Epithelial cell of proximal tubule (primary cell): ENCODE data around the gene FOXC1. TPM values are rescaled to one million over a fixed set of nuclear protein-coding genes. Genes with fewer than 3 reads are reported as not detected.

Experiments used
- DNase-seq: peaks from one replicate; pipeline ENCODE4 v3.0.0-alpha.2; 2011; ENCODE audit warnings: low read depth
- H3K4me3 ChIP-seq: 2 replicates; pipeline ENCODE4 v1.5.1; 2011; ENCODE audit warnings: low read depth, mild to moderate bottlenecking, low read length
- total RNA-seq: library from RNA; depleted of rRNA; stranded (reverse); fragments of >200 nt; gene quantifications from 2 replicates; pipeline ENCODE4 v1.2.3, GENCODE V29; 2015
- TF ChIP-seq, protein P1 (sequence below): conservative IDR thresholded peaks from 2 replicates; pipeline ENCODE4 v1.5.1; 2012; ENCODE audit warnings: low read depth, mild to moderate bottlenecking, low read length

The FOXC1 gene
- total RNA-seq, 1 donor from 2014 or later = 27.7 TPM

GRCh38 chr6:1584146-1584545 is 25.6 kb upstream of the FOXC1 start:
- TF ChIP-seq, protein P1, sequence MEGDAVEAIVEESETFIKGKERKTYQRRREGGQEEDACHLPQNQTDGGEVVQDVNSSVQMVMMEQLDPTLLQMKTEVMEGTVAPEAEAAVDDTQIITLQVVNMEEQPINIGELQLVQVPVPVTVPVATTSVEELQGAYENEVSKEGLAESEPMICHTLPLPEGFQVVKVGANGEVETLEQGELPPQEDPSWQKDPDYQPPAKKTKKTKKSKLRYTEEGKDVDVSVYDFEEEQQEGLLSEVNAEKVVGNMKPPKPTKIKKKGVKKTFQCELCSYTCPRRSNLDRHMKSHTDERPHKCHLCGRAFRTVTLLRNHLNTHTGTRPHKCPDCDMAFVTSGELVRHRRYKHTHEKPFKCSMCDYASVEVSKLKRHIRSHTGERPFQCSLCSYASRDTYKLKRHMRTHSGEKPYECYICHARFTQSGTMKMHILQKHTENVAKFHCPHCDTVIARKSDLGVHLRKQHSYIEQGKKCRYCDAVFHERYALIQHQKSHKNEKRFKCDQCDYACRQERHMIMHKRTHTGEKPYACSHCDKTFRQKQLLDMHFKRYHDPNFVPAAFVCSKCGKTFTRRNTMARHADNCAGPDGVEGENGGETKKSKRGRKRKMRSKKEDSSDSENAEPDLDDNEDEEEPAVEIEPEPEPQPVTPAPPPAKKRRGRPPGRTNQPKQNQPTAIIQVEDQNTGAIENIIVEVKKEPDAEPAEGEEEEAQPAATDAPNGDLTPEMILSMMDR = no peak
- no peak for DNase-seq
- H3K4me3 ChIP-seq = no peak overlapping the region

GRCh38 chr6:1584996-1585668 is 24.6 kb upstream of the FOXC1 start:
- H3K4me3 ChIP-seq = no peak overlapping the region
- TF ChIP-seq, protein P1 = no peak
- DNase-seq = no peak

DNA sequence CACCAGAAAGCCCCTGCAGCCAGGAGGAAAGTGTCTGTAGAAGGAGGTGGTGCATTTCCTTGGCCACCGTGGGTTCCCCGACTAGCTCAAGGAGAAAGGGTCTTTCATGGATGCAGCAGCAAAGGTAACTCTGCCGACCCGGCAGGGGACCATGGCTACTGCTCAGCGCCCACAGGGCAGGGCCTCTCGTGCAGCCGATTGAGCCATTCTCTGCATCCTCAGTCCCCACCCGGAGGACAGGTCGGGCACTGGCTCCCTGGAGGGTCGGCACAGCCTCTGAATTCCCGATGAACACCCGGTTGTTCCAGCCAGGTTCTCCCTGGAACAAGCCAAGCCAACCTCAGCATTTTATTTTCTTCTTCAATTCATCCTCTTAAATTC is 24.1 kb upstream of the FOXC1 start:
- no peak for DNase-seq
- H3K4me3 ChIP-seq = no peak overlapping the region
- TF ChIP-seq, protein P1 = no peak

GRCh38 chr6:1586256-1586655 is 23.5 kb upstream of the FOXC1 start:
- DNase-seq = no peak
- TF ChIP-seq, protein P1 = no peak
- no peak overlapping the region for H3K4me3 ChIP-seq

DNA sequence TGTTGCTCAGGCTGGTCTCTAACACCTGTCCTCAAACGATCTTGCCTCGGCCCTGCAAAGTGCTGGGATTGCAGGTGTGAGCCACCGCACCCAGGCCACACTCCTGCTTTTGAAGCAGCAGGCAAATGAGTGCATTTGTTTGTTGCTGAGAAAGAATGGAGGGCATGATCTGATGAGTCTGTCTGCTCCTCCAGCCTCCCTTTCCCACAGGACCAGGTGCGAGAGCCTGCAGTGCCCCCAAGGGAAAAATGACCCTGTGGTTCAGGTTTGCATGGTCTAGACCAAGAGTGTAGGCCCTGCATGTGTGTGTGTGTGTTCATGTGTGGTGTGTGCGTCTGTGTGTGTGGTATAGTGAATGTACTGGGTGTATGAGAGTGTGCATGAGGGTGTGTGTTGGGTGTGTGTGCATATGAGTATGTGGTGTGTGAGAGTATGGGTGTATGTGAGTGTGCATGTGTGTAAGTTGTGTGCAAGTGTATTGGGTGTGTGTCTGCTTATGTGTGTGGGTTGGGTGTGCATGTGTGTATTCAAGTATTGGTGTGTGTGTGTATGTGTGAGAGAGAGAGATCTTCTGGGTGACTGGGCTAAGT is 22.8 kb upstream of the FOXC1 start:
- DNase-seq = no peak
- TF ChIP-seq, protein P1 = no peak
- no peak overlapping the region for H3K4me3 ChIP-seq

DNA sequence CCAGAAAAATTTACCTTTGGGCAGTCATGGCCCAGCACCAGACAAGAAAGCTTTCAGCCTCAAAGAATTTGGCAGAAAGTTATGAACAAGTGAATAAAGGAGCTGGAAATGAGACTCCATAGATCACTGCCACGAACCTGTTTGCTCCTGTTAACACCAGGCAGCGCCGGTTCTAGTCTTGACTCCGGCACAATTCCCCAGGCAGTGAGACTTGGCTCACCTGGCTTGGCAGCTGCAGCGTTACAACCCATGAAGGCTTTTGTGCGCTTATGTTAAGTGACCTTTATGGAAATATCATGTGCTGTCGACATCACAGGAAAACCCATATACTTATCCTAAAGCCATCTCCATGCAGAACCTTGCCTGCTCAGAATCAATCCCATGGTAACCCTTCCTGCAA is 22.2 kb upstream of the FOXC1 start:
- TF ChIP-seq, protein P1 = no peak
- no peak for DNase-seq

GRCh38 chr6:1587977-1588376 is 21.7 kb upstream of the FOXC1 start:
- no peak for DNase-seq
- TF ChIP-seq, protein P1 = no peak
- no peak overlapping the region for H3K4me3 ChIP-seq

More for the DNA sequence above, 22.2 kb upstream of the FOXC1 start:
- no peak overlapping the region for H3K4me3 ChIP-seq
